T47D (cell line): ENCODE data around the gene ZNF787.
"Not testable (repeated sequence)": the region's sequence is repeated elsewhere in the genome, so short reads cannot be mapped to it uniquely, and the experiment has no call there.

Experiments used
- DNase-seq, 2 experiments: peaks; one replicate each; pipeline versions ENCODE4 v3.0.0 to v3.0.0-alpha.2; 2011 to 2012; ENCODE audit warnings: low read depth in 1 of 2, low spot score in 1 of 2
- JUND ChIP-seq: IDR thresholded peaks from 2 replicates; pipeline ENCODE4 v1.6.1; 2012; ENCODE audit warnings: low read depth
- in situ Hi-C: cut with HindIII; loops from 2 replicates; pipeline ENCODE4 v1.10.0; 2016; ENCODE audit warnings: low sequenced_read_pairs, low pct_unique_long_range_greater_than_20kb

The ZNF787 gene

DNA sequence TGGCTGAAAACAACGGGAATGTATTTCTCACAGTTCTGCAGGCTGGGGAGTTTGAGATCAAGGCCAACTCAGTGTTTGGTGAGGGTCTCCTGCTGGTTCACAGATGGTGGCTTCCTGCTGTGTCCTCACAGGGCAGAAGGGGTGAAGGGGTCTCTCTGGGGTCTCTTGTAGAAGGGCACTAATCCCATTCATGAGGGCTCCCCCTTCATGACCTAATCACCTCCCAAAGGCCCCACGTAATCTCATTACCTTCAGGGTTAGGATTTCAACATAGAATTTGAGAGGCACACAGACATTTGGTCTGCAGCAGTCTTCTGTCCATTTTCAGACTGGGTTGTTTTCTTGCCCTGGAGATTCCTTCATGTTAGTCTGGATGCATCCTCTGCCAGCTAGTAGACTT lies 31.5 kb upstream of the ZNF787 start:
- TF ChIP-seq JUND = no peak
- in situ Hi-C loops = no loop called here
- DNase-seq = no peak

GRCh38 chr19:56150358-56150757 lies 29.3 kb upstream of the ZNF787 start:
- DNase-seq = no peak
- TF ChIP-seq JUND = no peak
- in situ Hi-C loops = no loop called here

- in situ Hi-C loops = no loop called here
- DNase-seq = no peak
- no peak for TF ChIP-seq JUND
These were observed 28.6 kb upstream of the ZNF787 start for GRCh38 chr19:56149656-56150038.

DNA sequence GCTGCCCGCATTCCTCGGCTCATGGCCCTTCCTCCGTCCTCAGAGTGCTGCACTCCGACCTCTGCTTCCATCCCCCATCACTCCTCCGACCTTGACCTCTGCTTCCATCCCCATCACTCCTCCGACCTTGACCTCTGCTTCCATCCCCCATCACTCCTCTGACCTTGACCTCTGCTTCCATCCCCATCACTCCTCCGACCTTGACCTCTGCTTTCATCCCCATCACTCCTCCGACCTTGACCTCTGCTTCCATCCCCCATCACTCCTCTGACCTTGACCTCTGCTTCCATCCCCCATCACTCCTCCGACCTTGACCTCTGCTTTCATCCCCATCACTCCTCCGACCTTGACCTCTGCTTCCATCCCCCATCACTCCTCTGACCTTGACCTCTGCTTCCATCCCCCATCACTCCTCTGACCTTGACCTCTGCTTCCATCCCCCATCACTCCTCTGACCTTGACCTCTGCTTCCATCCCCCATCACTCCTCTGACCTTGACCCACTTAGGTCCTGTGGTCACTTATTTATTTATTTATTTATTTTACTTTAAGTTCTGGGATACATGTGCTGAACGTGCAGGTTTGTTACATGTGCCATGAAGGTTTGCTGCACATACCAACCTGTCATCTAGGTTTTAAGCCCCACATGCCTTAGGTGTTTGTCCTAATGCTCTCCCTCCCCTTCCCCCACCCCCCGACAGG lies 28.0 kb upstream of the ZNF787 start:
- DNase-seq, in situ Hi-C loops: not testable (repeated sequence)

DNA sequence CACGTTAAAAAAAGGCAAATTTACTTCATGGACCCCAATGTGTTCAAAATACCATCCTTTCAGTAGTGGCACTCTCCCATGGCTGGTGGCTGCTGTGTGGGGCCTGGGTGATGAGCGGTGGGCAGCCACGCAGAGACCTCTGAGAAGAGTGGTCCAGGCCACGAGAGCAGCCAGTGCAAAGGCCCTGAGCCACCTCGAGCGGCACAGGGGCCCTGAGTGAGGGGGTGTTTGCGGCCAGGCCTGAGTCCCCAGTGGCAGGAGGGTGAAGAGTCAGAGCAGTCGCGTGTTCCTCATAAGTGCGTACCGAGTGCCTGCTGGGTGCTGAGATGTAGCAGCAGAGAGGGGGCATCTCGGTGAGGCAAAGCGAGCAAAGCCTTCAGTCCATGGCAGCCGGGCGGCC lies 27.0 kb upstream of the ZNF787 start:
- in situ Hi-C loops = no loop called here
- DNase-seq = no peak
- no peak for TF ChIP-seq JUND

GRCh38 chr19:56147307-56147706 lies 26.2 kb upstream of the ZNF787 start:
- no peak for DNase-seq
- no peak for TF ChIP-seq JUND
- in situ Hi-C loops = no loop called here

DNA sequence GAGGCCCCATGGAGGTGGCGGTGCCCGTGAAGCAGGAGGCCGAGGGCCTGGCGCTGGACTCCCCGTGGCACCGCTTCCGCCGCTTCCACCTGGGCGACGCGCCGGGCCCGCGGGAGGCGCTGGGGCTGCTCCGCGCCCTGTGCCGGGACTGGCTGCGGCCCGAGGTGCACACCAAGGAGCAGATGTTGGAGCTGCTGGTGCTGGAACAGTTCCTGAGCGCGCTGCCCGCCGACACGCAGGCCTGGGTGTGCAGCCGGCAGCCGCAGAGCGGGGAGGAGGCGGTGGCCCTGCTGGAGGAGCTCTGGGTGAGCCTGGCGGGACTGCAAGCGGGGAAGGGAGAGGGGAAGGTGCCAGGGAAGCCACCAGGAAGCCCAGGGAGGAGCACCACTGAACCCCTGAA lies 25.8 kb upstream of the ZNF787 start:
- in situ Hi-C loops = no loop called here
- DNase-seq = no peak
- TF ChIP-seq JUND = no peak

DNA sequence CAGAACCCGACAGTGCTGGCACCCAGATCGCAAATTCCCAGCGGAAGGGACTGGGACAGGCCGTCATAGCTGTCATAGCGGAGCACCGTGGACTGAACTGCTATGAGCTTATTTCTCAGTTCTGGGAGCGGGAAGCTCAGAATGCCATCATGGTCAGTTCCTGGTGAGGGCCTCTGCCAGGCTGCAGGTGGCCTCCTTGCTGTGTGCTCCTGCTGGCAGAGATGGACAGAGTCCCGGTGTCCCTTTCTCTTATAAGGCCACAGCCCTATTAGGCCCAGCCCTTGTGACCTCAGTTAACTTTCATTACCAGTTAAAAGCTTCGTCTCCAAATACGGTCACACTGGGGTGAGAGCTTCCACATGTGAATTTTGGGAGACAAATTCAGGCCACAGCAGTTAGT lies 24.6 kb upstream of the ZNF787 start:
- TF ChIP-seq JUND = no peak
- in situ Hi-C loops = no loop called here

GRCh38 chr19:56144831-56145230 lies 23.7 kb upstream of the ZNF787 start:
- TF ChIP-seq JUND = no peak
- in situ Hi-C loops = no loop called here
- no peak for DNase-seq

More for the DNA sequence above, 24.6 kb upstream of the ZNF787 start:
- DNase-seq = no peak

DNA sequence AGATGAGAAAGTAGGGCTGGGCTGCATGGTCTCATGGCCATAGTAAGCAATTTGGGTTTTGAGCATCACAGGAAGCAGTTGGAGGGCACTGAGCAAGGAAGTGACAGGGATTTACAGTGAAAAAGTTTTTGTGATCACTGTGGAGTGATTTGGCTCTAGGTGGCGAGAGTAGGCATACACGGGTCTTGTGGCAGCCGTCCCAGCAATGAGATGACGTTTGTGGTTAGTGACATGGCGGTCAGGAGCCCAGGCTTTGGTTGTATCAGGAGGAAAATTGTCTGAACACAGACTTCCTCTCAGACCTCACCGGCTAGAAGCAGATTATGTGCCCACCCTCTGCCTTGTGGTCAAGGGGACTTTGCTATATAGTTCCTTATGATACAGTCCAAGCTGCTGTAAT lies 23.3 kb upstream of the ZNF787 start:
- no peak for DNase-seq
- in situ Hi-C loops = no loop called here
- no peak for TF ChIP-seq JUND

DNA sequence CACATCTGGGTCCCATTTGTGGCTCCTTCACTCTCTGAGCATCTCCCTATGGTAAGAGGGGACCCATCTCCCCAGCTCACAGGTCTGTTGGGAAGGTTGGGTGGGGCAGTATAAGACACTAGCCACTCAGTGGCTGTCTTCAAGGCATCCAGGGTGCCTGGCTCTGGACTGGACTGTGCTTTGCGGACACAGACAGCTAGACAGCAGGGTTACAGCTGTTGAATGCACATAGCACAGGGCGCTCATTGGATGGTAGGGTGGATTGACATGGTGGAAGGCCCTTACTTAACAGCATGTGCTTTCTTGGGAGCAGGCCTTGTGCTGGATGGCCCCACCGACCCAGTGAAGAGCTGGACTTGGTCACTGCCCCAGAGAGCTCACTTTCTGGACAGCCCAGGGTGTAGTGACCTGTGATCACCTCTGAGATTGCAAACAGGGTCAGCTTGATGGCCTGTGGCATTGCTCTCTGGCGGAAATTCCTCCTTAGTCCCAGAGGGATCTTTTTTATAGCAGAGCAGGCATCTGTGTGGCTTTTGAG lies 21.9 kb upstream of the ZNF787 start:
- no peak for DNase-seq

DNA sequence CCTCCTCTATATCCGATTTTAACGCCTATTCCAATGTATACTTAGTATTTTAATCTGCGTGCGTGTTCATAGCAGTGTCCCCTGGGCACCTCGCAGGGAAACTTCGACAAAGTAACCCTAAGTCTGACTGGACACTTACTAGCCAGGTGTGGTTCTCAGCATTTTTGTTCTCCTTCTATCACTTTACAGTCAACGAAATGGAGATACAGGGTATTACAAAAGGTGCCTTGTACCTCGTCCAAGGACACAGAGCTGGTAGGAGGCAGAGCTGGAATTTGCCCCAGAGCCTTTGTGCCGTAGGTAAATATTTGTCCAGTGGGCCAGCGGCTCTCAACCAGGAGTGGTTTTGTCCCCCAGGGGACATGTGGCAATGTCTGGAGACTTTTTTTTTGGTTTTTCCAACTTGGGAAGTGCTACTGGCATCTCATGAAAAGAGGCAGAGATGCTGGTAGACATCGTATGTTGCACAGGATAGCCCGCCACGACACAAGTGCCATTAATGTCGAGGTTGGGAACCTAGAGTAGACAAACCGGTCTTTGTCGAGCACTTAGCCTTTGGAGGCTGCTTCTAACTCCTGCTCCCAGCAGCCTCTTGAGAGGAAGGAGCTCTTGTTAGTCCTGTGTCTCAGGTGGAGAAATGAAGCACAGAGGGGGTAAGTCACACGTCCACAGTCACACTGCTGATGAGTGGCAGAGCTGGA lies 21.1 kb upstream of the ZNF787 start:
- in situ Hi-C loops = no loop called here
- DNase-seq = peak; percentile 44 to 91
- no peak for TF ChIP-seq JUND

More for the DNA sequence above, 21.9 kb upstream of the ZNF787 start:
- in situ Hi-C loops = no loop called here
- no peak for TF ChIP-seq JUND

GRCh38 chr19:56141417-56141993 lies 20.4 kb upstream of the ZNF787 start:
- peak in 1 of 2 experiments; percentile 41 for DNase-seq
- in situ Hi-C loops = no loop called here
- TF ChIP-seq JUND = no peak
